ENCODE measurements around the gene LRRN3.

The LRRN3 gene

GRCh38 chr7:111043561-111043960 lies 47.4 kb upstream of the LRRN3 start:
- no peak for ATAC-seq
- TF ChIP-seq ARNTL (CRISPR knock-in tag; IDR thresholded peaks at IDR 0.05; ENCODE audit: borderline replicate concordance, low read depth) (no peak), ZNF8 (CRISPR knock-in tag; IDR thresholded peaks at IDR 0.05) (no peak), ZNF565 (CRISPR knock-in tag; conservative IDR thresholded peaks at IDR 0.05; ENCODE audit: low read depth) (no peak), OSR1 (CRISPR knock-in tag; IDR thresholded peaks at IDR 0.05) (no peak), POU6F1 (CRISPR knock-in tag; IDR thresholded peaks at IDR 0.05; ENCODE audit: borderline replicate concordance, low read depth) (no peak), PPARA (CRISPR knock-in tag; IDR thresholded peaks at IDR 0.05; ENCODE audit: borderline replicate concordance) (no peak), TOX (CRISPR knock-in tag; IDR thresholded peaks at IDR 0.05; ENCODE audit: borderline replicate concordance) (no peak), PATZ1 (CRISPR knock-in tag; IDR thresholded peaks at IDR 0.05; ENCODE audit: borderline replicate concordance) (no peak), ZC3H10 (CRISPR knock-in tag; IDR thresholded peaks at IDR 0.05) (no peak), TCF4 (CRISPR knock-in tag; IDR thresholded peaks at IDR 0.05; ENCODE audit: borderline replicate concordance) (no peak), ZNF70 (CRISPR knock-in tag; IDR thresholded peaks at IDR 0.05) (no peak), ESRRG (CRISPR knock-in tag; IDR thresholded peaks at IDR 0.05) (no peak)

- ATAC-seq: no peak
- TF ChIP-seq CSDC2 (CRISPR knock-in tag; IDR thresholded peaks at IDR 0.05) (no peak), OSR1 (CRISPR knock-in tag; IDR thresholded peaks at IDR 0.05) (no peak), PPARA (CRISPR knock-in tag; IDR thresholded peaks at IDR 0.05; ENCODE audit: borderline replicate concordance) (no peak), ZNF565 (CRISPR knock-in tag; conservative IDR thresholded peaks at IDR 0.05; ENCODE audit: low read depth) (no peak), ISL1 (CRISPR knock-in tag; IDR thresholded peaks at IDR 0.05) (no peak), ZFP3 (CRISPR knock-in tag; IDR thresholded peaks at IDR 0.05) (no peak), PATZ1 (CRISPR knock-in tag; IDR thresholded peaks at IDR 0.05; ENCODE audit: borderline replicate concordance) (no peak), CREB5 (CRISPR knock-in tag; IDR thresholded peaks at IDR 0.05; ENCODE audit: low read depth) (no peak)
Observed at GRCh38 chr7:111045449-111045848, 45.5 kb upstream of the LRRN3 start.

DNA sequence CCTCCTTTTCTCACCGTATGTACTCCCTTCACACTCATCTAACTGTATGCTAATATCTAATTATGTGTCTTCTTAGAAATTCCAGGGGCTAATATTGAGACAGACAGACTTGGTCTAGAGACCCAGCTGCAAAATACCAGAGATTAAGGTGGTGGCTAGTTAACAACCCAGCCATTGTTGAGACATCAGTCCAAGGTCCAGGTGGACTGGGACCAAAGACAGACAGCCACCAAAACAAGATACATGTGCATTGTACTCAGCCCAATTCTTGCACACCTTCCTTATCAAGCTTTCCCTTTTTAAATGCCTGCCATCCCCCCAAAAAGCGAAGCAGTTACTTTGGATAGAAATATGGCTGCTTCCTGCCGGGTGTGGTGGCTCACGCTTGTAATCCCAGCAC lies 43.3 kb upstream of the LRRN3 start:
- no peak for ATAC-seq
- TF ChIP-seq TOX (CRISPR knock-in tag; IDR thresholded peaks at IDR 0.05; ENCODE audit: borderline replicate concordance): no peak
- TF ChIP-seq PATZ1 (CRISPR knock-in tag; IDR thresholded peaks at IDR 0.05; ENCODE audit: borderline replicate concordance): no peak
- no peak for TF ChIP-seq POU6F1 (CRISPR knock-in tag; IDR thresholded peaks at IDR 0.05; ENCODE audit: borderline replicate concordance, low read depth)
- TF ChIP-seq, protein P1, sequence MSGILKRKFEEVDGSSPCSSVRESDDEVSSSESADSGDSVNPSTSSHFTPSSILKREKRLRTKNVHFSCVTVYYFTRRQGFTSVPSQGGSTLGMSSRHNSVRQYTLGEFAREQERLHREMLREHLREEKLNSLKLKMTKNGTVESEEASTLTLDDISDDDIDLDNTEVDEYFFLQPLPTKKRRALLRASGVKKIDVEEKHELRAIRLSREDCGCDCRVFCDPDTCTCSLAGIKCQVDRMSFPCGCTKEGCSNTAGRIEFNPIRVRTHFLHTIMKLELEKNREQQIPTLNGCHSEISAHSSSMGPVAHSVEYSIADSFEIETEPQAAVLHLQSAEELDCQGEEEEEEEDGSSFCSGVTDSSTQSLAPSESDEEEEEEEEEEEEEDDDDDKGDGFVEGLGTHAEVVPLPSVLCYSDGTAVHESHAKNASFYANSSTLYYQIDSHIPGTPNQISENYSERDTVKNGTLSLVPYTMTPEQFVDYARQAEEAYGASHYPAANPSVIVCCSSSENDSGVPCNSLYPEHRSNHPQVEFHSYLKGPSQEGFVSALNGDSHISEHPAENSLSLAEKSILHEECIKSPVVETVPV (CRISPR knock-in tag; IDR thresholded peaks at IDR 0.05): no peak
- TF ChIP-seq CREB5 (CRISPR knock-in tag; IDR thresholded peaks at IDR 0.05; ENCODE audit: low read depth): no peak
- TF ChIP-seq PPARA (CRISPR knock-in tag; IDR thresholded peaks at IDR 0.05; ENCODE audit: borderline replicate concordance): no peak
- no peak for TF ChIP-seq ISL1 (CRISPR knock-in tag; IDR thresholded peaks at IDR 0.05)
- no peak for TF ChIP-seq ZC3H10 (CRISPR knock-in tag; IDR thresholded peaks at IDR 0.05)
- TF ChIP-seq OSR1 (CRISPR knock-in tag; IDR thresholded peaks at IDR 0.05): no peak
- no peak for TF ChIP-seq ZNF565 (CRISPR knock-in tag; conservative IDR thresholded peaks at IDR 0.05; ENCODE audit: low read depth)
- no peak for TF ChIP-seq ZNF8 (CRISPR knock-in tag; IDR thresholded peaks at IDR 0.05)
- TF ChIP-seq BACH2 (CRISPR knock-in tag; IDR thresholded peaks at IDR 0.05; ENCODE audit: borderline replicate concordance): no peak
- TF ChIP-seq TSHZ2 (CRISPR knock-in tag; IDR thresholded peaks at IDR 0.05): no peak
- TF ChIP-seq SNAI2 (CRISPR knock-in tag; IDR thresholded peaks at IDR 0.05): no peak

Measured in SK-N-SH treated with all-trans-retinoic acid at 6 μM for 48 hours (cell line).